ENCODE data around the gene TCN1.

DNA sequence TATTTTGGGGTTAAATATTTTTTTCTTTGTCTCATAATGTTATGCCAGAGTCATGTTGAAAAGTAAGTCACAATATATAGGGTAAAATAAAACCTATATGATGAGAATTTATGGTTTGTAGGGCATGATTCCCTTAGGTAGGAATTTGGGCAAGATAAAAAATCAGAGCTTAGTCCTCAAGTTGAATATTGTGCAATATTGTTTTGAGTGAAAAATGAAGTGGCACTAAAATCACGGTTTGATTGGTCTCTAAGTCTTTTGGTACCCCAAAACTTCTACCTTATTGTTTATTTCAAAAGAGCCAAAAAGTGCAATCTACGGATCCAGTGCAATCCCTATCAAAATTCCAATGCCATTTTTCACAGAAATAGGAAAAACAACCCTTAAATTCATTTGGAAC is 54.1 kb downstream of the TCN1 start:
- TF ChIP-seq, protein P1, sequence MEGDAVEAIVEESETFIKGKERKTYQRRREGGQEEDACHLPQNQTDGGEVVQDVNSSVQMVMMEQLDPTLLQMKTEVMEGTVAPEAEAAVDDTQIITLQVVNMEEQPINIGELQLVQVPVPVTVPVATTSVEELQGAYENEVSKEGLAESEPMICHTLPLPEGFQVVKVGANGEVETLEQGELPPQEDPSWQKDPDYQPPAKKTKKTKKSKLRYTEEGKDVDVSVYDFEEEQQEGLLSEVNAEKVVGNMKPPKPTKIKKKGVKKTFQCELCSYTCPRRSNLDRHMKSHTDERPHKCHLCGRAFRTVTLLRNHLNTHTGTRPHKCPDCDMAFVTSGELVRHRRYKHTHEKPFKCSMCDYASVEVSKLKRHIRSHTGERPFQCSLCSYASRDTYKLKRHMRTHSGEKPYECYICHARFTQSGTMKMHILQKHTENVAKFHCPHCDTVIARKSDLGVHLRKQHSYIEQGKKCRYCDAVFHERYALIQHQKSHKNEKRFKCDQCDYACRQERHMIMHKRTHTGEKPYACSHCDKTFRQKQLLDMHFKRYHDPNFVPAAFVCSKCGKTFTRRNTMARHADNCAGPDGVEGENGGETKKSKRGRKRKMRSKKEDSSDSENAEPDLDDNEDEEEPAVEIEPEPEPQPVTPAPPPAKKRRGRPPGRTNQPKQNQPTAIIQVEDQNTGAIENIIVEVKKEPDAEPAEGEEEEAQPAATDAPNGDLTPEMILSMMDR (conservative IDR thresholded peaks at IDR 0.05; ENCODE audit: low read depth, low read length) = no peak
- no peak for TF ChIP-seq EZH2 (IDR thresholded peaks at IDR 0.05; ENCODE audit: borderline replicate concordance, low read depth, low read length, poor library complexity, severe bottlenecking)
